Measurements from ENCODE around the gene REX1BD. TPM values are rescaled to one million over a fixed set of nuclear protein-coding genes. Genes with fewer than 3 reads are reported as not detected.

REX1BD gene
- total and polyA plus RNA-seq, 2 donors = 18.9 to 103 TPM

DNA sequence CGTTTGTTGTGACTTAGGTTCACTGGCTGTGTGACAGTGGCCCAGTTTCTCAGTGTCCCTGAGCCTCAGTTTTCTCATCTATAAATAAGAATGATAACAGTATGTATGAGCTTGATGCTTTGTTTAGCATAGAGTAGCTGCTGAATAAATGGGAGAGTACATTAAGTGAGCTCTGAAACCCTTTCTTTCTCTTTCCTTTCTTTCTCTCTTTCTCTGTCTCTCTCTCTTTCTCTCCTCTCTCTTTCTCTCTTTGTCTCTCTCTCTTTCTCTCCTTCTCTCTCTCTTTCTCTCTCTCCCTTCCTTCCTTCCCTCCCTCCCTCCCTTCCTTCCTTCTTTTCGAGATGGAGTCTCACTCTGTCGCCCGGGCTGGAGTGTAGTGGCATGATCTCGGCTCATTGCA lies 28.9 kb upstream of the REX1BD start:
- no peak overlapping the region for H3K27ac ChIP-seq (ENCODE audit: low read depth)
- H3K36me3 ChIP-seq (ENCODE audit: insufficient read depth) = no peaks in the 10 kb centered on the region
- DNase-seq (ENCODE audit: extremely low spot score) = no peak
- no peak overlapping the region for H3K4me3 ChIP-seq (ENCODE audit: low read depth, low read length)
- H3K4me1 ChIP-seq (ENCODE audit: insufficient read depth) = no peaks in the 10 kb centered on the region
- WGBS = 61% methylated on average over 5 of the region's 5 CpGs

DNA sequence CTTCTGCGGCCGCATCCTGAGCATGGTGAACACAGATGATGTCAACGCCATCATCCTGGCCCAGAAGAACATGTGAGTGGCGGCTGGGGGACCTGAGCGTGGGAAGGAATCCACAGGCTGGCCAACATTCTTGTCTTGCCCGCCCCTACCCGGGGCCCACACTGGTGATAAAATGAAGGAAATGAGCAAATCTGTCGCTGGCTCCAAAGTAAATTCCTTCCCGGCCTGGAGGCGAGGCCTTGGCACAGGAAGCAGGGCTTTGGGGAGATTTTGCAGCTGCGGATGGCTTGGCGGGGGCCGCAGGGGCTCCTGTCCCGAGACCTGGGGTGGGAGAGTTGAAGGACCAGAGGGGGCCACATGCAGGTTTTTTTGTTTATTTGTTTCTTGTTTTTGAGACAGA lies 26.5 kb upstream of the REX1BD start:
- WGBS = 44% methylated on average over 14 of the region's 14 CpGs
- Histone ChIP-seq H3K27ac (ENCODE audit: low read depth) (peak overlapping the region; percentile 44), H3K4me3 (ENCODE audit: low read depth, low read length) (no peak overlapping the region), H3K36me3 (ENCODE audit: insufficient read depth) (no peaks in the 10 kb centered on the region), H3K4me1 (ENCODE audit: insufficient read depth) (no peaks in the 10 kb centered on the region)
- no peak for DNase-seq (ENCODE audit: extremely low spot score)

GRCh38 chr19:18566953-18567352 lies 21.6 kb upstream of the REX1BD start:
- Histone ChIP-seq H3K4me3 (ENCODE audit: low read depth, low read length) (no peak overlapping the region), H3K27ac (ENCODE audit: low read depth) (no peak overlapping the region), H3K36me3 (ENCODE audit: insufficient read depth) (peaks cover 4% of the 10 kb centered on the region), H3K4me1 (ENCODE audit: insufficient read depth) (no peaks in the 10 kb centered on the region)
- WGBS = 91% methylated on average over 8 of the region's 8 CpGs
- DNase-seq (ENCODE audit: extremely low spot score) = no peak

DNA sequence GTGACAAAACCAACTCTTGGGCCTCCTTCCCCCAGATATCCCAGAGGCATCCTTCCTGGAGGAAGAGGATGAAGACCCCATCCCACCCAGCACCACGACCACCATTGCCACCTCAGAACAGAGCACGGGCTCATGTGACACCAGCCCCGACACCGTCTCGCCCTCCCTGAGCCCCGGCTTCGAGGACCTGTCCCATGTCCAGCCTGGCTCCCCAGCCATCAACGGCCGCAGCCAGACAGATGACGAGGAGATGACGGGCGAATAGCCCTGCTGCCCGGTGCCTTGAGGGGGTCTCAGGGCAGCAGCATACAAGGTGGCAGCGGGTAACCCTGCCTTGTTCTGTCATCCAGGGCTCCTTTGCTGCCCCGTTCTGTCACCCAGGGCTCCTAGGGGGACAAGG lies 20.2 kb upstream of the REX1BD start:
- Histone ChIP-seq H3K4me3 (ENCODE audit: low read depth, low read length) (no peak overlapping the region), H3K4me1 (ENCODE audit: insufficient read depth) (peaks cover 5% of the 10 kb centered on the region), H3K27ac (ENCODE audit: low read depth) (no peak overlapping the region), H3K36me3 (ENCODE audit: insufficient read depth) (peaks cover 4% of the 10 kb centered on the region)
- DNase-seq (ENCODE audit: extremely low spot score) = no peak
- WGBS = 92% methylated on average over 15 of the region's 15 CpGs

GRCh38 chr19:18571564-18572344 lies 16.8 kb upstream of the REX1BD start, which contains the start of gene UBA52:
UBA52 (plus strand) TSS chr19:18571857; CDS start chr19:18573301, 1,444 bp downstream.
- H3K36me3 ChIP-seq (ENCODE audit: insufficient read depth) = peaks cover 4% of the 10 kb centered on the region
- H3K27ac ChIP-seq (ENCODE audit: low read depth) = peak within 1 kb of the TSS; percentile 96
- H3K4me3 ChIP-seq (ENCODE audit: low read depth, low read length) = peak within 1 kb of the TSS; percentile 90
- DNase-seq (ENCODE audit: extremely low spot score) = peak; percentile 89
- WGBS = under 1% methylated on average over 75 of the region's 75 CpGs
- H3K4me1 ChIP-seq (ENCODE audit: insufficient read depth) = peaks cover 5% of the 10 kb centered on the region

DNA sequence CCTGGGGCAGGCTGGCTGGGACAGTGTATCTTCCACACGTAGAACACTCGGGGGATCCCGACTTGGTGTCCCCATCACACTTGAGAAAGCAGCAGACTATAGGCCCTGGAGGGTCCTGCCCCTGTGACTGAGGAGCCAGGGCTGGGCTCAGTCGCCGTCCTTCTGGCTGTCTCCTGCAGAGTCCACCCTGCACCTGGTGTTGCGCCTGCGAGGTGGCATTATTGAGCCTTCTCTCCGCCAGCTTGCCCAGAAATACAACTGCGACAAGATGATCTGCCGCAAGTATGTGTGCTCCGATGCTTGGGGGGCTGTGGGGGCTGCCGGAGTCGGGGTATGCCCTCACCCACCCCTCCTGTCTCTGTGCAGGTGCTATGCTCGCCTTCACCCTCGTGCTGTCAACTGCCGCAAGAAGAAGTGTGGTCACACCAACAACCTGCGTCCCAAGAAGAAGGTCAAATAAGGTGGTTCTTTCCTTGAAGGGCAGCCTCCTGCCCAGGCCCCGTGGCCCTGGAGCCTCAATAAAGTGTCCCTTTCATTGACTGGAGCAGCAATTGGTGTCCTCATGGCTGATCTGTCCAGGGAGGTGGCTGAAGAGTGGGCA lies 13.8 kb upstream of the REX1BD start:
- H3K4me1 ChIP-seq (ENCODE audit: insufficient read depth) = peaks cover 5% of the 10 kb centered on the region
- WGBS = 93% methylated on average over 18 of the region's 18 CpGs
- no peak overlapping the region for H3K4me3 ChIP-seq (ENCODE audit: low read depth, low read length)
- H3K27ac ChIP-seq (ENCODE audit: low read depth) = no peak overlapping the region
- no peak for DNase-seq (ENCODE audit: extremely low spot score)
- no peaks in the 10 kb centered on the region for H3K36me3 ChIP-seq (ENCODE audit: insufficient read depth)

- Histone ChIP-seq H3K36me3 (ENCODE audit: insufficient read depth) (no peaks in the 10 kb centered on the region), H3K4me1 (ENCODE audit: insufficient read depth) (peaks cover 5% of the 10 kb centered on the region), H3K4me3 (ENCODE audit: low read depth, low read length) (no peak overlapping the region), H3K27ac (ENCODE audit: low read depth) (no peak overlapping the region)
- WGBS = 83% methylated on average over 8 of the region's 8 CpGs
- no peak for DNase-seq (ENCODE audit: extremely low spot score)
Observed at GRCh38 chr19:18576383-18576782, 12.2 kb upstream of the REX1BD start.

- no peaks in the 10 kb centered on the region for H3K36me3 ChIP-seq (ENCODE audit: insufficient read depth)
- H3K27ac ChIP-seq (ENCODE audit: low read depth) = no peak overlapping the region
- H3K4me3 ChIP-seq (ENCODE audit: low read depth, low read length) = no peak overlapping the region
- peaks cover 5% of the 10 kb centered on the region for H3K4me1 ChIP-seq (ENCODE audit: insufficient read depth)
- 82% methylated on average over 21 of the region's 21 CpGs for WGBS
- no peak for DNase-seq (ENCODE audit: extremely low spot score)
Observed at GRCh38 chr19:18577365-18577914, 11.2 kb upstream of the REX1BD start.

GRCh38 chr19:18580311-18580710 lies 8.3 kb upstream of the REX1BD start:
- H3K27ac ChIP-seq (ENCODE audit: low read depth) = no peak overlapping the region
- no peaks in the 10 kb centered on the region for H3K36me3 ChIP-seq (ENCODE audit: insufficient read depth)
- DNase-seq (ENCODE audit: extremely low spot score) = no peak
- no peaks in the 10 kb centered on the region for H3K4me1 ChIP-seq (ENCODE audit: insufficient read depth)
- no peak overlapping the region for H3K4me3 ChIP-seq (ENCODE audit: low read depth, low read length)
- WGBS = 65% methylated on average over 7 of the region's 7 CpGs

GRCh38 chr19:18586306-18586705 lies 2.3 kb upstream of the REX1BD start:
- WGBS = 46% methylated on average over 2 of the region's 2 CpGs
- DNase-seq (ENCODE audit: extremely low spot score) = no peak
- H3K36me3 ChIP-seq (ENCODE audit: insufficient read depth) = no peaks in the 10 kb centered on the region
- no peaks in the 10 kb centered on the region for H3K4me1 ChIP-seq (ENCODE audit: insufficient read depth)
- H3K27ac ChIP-seq (ENCODE audit: low read depth) = no peak overlapping the region
- H3K4me3 ChIP-seq (ENCODE audit: low read depth, low read length) = no peak overlapping the region

GRCh38 chr19:18587561-18587960 lies 1.0 kb upstream of the REX1BD start:
- Histone ChIP-seq H3K4me3 (ENCODE audit: low read depth, low read length) (no peak overlapping the region), H3K4me1 (ENCODE audit: insufficient read depth) (no peaks in the 10 kb centered on the region), H3K36me3 (ENCODE audit: insufficient read depth) (no peaks in the 10 kb centered on the region), H3K27ac (ENCODE audit: low read depth) (no peak overlapping the region)
- no peak for DNase-seq (ENCODE audit: extremely low spot score)
- 93% methylated on average over 12 of the region's 12 CpGs for whole genome bisulfite sequencing

DNA sequence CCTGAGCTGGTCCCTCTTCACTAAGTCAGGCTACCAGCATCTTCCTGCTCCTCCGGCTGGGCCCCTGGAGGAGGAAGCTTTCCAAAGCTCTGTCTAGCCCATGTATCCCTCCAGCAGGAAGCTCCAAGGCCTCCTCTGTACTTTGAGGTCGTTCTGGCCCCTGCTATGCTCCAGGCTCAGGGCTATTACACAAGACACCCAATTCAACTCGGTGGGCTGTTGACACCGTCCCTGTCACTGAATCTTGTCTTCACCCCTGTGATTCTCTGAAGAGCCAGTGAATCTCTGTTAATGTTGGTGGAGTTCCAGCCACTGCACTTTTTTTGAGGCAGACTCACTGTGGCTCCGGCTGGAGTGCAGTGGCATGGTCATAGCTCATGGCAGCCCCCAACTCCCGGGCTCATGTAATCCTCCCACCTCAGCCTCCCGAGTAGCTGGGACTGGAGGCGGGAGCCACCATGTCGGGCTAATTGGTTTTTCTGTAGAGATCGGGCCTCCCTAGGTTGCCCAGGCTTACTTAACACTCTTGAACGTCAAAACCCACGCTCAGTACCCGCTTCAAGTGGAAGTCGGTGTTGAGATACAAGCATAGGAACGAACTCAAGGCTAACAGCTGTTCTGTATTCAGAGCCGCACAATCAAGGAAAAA lies 512 bp upstream of the REX1BD start:
- Histone ChIP-seq H3K4me1 (ENCODE audit: insufficient read depth) (no peaks in the 10 kb centered on the region), H3K36me3 (ENCODE audit: insufficient read depth) (no peaks in the 10 kb centered on the region), H3K27ac (ENCODE audit: low read depth) (peak overlapping the region; percentile 13), H3K4me3 (ENCODE audit: low read depth, low read length) (no peak overlapping the region)
- no peak for DNase-seq (ENCODE audit: extremely low spot score)
- 26% methylated on average over 16 of the region's 16 CpGs for WGBS

- Histone ChIP-seq H3K4me3 (ENCODE audit: low read depth, low read length) (peak overlapping the region; percentile 69), H3K36me3 (ENCODE audit: insufficient read depth) (no peaks in the 10 kb centered on the region), H3K4me1 (ENCODE audit: insufficient read depth) (peaks cover 3% of the 10 kb centered on the region), H3K27ac (ENCODE audit: low read depth) (peak overlapping the region; percentile 60)
- no peak for DNase-seq (ENCODE audit: extremely low spot score)
- 10% methylated on average over 52 of the region's 52 CpGs for WGBS
Observed at GRCh38 chr19:18589380-18590272, 1.0 kb downstream of the REX1BD start.

Data from urinary bladder (tissue), 4 donors.